Measurements from ENCODE around the gene CBARP.
"Not testable (repeated sequence)": the region's sequence is repeated elsewhere in the genome, so short reads cannot be mapped to it uniquely, and the experiment has no call there.

CBARP gene

GRCh38 chr19:1225440-1226226 is 12.2 kb downstream of the CBARP start:
- no peak for DNase-seq

- no peak for DNase-seq
Observed at GRCh38 chr19:1224847-1225246, 13.0 kb downstream of the CBARP start.

GRCh38 chr19:1224047-1224825 is 13.6 kb downstream of the CBARP start:
- no peak for DNase-seq

- no peak for DNase-seq
Observed at GRCh38 chr19:1223018-1223855, 14.6 kb downstream of the CBARP start.

GRCh38 chr19:1222394-1222793 is 15.4 kb downstream of the CBARP start:
- DNase-seq: no peak

- DNase-seq: no peak
Observed at GRCh38 chr19:1221904-1222255, 15.9 kb downstream of the CBARP start.

GRCh38 chr19:1220976-1221903 is 16.6 kb downstream of the CBARP start:
- no peak for DNase-seq

- DNase-seq: peak; percentile 29
Observed at GRCh38 chr19:1220477-1220930, 17.3 kb downstream of the CBARP start.

- DNase-seq: no peak
Observed at GRCh38 chr19:1219786-1220476, 17.9 kb downstream of the CBARP start.

GRCh38 chr19:1218751-1219567 is 18.8 kb downstream of the CBARP start:
- no peak for DNase-seq

GRCh38 chr19:1217366-1217765 is 20.4 kb downstream of the CBARP start:
- DNase-seq: no peak

- DNase-seq: no peak
Observed at GRCh38 chr19:1216756-1217155, 21.0 kb downstream of the CBARP start.

GRCh38 chr19:1214862-1215731 is 22.7 kb downstream of the CBARP start:
- DNase-seq: no peak

- no peak for DNase-seq
Observed at GRCh38 chr19:1214299-1214861, 23.4 kb downstream of the CBARP start.

GRCh38 chr19:1213391-1214286 is 24.2 kb downstream of the CBARP start:
- no peak for DNase-seq

GRCh38 chr19:1211494-1212234 is 26.1 kb downstream of the CBARP start:
- DNase-seq: no peak

- no peak for DNase-seq
Observed at GRCh38 chr19:1210227-1210538, 27.6 kb downstream of the CBARP start.

GRCh38 chr19:1208830-1209229 is 29.0 kb downstream of the CBARP start:
- not testable (repeated sequence) for DNase-seq
